Kidney (tissue), 14 donors: ENCODE measurements around the gene ST6GAL1. TPM values are rescaled to one million over a fixed set of nuclear protein-coding genes. Genes with fewer than 3 reads are reported as not detected.

Experiments
- DNase-seq, 5 donors: peaks; one replicate each; pipeline ENCODE4 v3.0.0-alpha.2; 2013 to 2020
- FAIRE-seq: peaks from 2 replicates; lab custom pipeline; 2012; peaks lifted over from hg19 to GRCh38; lab: Jason Lieb, UNC
- H3K27ac ChIP-seq, 2 donors: one replicate each; pipeline ENCODE4 v1.7.0; 2013; ENCODE audit warnings: low read depth in 2 of 2, low read length in 2 of 2, inconsistent platforms in 1 of 2
- H3K27me3 ChIP-seq: one replicate; pipeline ENCODE4 v1.7.1; 2013; ENCODE audit warnings: low read length, inconsistent platforms; ENCODE audit not compliant: control insufficient read depth, insufficient read depth
- H3K36me3 ChIP-seq, 3 donors: one replicate each; pipeline versions ENCODE4 v1.7.0 to v1.7.1; 2013; ENCODE audit warnings: low read length in 3 of 3, control low read depth in 1 of 3, inconsistent platforms in 1 of 3; ENCODE audit not compliant: insufficient read depth in 3 of 3, control insufficient read depth in 2 of 3
- H3K4me1 ChIP-seq, 3 donors: one replicate each; pipeline versions ENCODE4 v1.7.0 to v1.7.1; 2013; ENCODE audit warnings: low read length in 3 of 3, inconsistent platforms in 1 of 3, low read depth in 1 of 3; ENCODE audit not compliant: control insufficient read depth in 2 of 3, insufficient read depth in 2 of 3
- H3K4me3 ChIP-seq, 3 donors: one replicate each; pipeline versions ENCODE4 v1.7.0 to v1.8.1; 2013; ENCODE audit warnings: low read length in 3 of 3, control low read depth in 1 of 3, inconsistent platforms in 1 of 3
- H3K9ac ChIP-seq, 3 donors: one replicate each; pipeline versions ENCODE4 v1.7.0 to v1.7.1; 2013; ENCODE audit warnings: low read length in 3 of 3, control low read depth in 1 of 3, inconsistent platforms in 1 of 3
- H3K9me3 ChIP-seq, 3 donors: one replicate each; pipeline versions ENCODE4 v1.7.0 to v1.7.1; 2013; ENCODE audit warnings: low read length in 3 of 3, control low read depth in 1 of 3, inconsistent platforms in 1 of 3; ENCODE audit not compliant: control insufficient read depth in 2 of 3, insufficient read depth in 1 of 3
- CTCF ChIP-seq: IDR thresholded peaks from 3 replicates; pipeline ENCODE4 v1.5.1; 2012; ENCODE audit warnings: mild to moderate bottlenecking, moderate library complexity, borderline replicate concordance; ENCODE audit not compliant: insufficient read depth; ENCODE audit errors: extremely low read depth
- intact Hi-C: fragments of 100-400 bp; cut with DNase I; formaldehyde crosslinking; loops from one replicate; pipeline ENCODE4 v1.11.1; 2022
- polyA plus RNA-seq: library from polyadenylated mRNA; stranded (reverse); fragments of 350-450 nt; fragmentation: Illumina TruSeq; extraction: RNeasy Lipid Tissue Mini Kit (QIAGEN cat#74804); gene quantifications from one replicate; pipeline ENCODE4 v1.2.3, GENCODE V29; 2014; ENCODE audit warnings: low read depth, low replicate concordance; ENCODE audit not compliant: insufficient read depth
- total RNA-seq: library from RNA; stranded (reverse); fragmentation: NEBNext Ultra II Directional; extraction: Animal tissue kit (Norgen Biotek cat#: 25700); gene quantifications from one replicate; pipeline ENCODE4 v1.2.1, GENCODE V29; 2021
- donor health status: control.
- donor health status: control.
- donor health status: control.
- donor health status: control.
- donor health status: control.
- donor health status: DM: yes; HTN: yes; CAD: no.
- donor health status: Normal renal cell carcinoma (clear cell type).

The ST6GAL1 gene
- total and polyA plus RNA-seq, 2 donors from 2014 or later = 62.6 to 236 TPM

GRCh38 chr3:186994000-186994955 lies 64.0 kb downstream of the ST6GAL1 start:
- Histone ChIP-seq H3K36me3 (no peaks in the 10 kb centered on the region), H3K9me3 (no peaks in the 10 kb centered on the region), H3K27me3 (no peaks in the 10 kb centered on the region), H3K4me1 (peaks cover 0 to 12% (median 5%) of the 10 kb centered on the region in 3 donors), H3K4me3 (no peak overlapping the region), H3K9ac (no peak overlapping the region), H3K27ac (no peak overlapping the region)
- DNase-seq (peak in 1 of 5 donors; percentile 13), FAIRE-seq (no peak)
- intact Hi-C loops = no loop called here
- no peak for TF ChIP-seq CTCF

GRCh38 chr3:186996356-186996755 lies 66.0 kb downstream of the ST6GAL1 start:
- no peak overlapping the region for H3K4me3 ChIP-seq
- H3K9ac ChIP-seq = no peak overlapping the region
- no peak for FAIRE-seq
- no peaks in the 10 kb centered on the region for H3K9me3 ChIP-seq
- intact Hi-C loops = no loop called here
- H3K4me1 ChIP-seq = peaks cover 0 to 6% (median 0%) of the 10 kb centered on the region in 3 donors
- no peak overlapping the region for H3K27ac ChIP-seq
- no peak for TF ChIP-seq CTCF
- H3K27me3 ChIP-seq = no peaks in the 10 kb centered on the region
- no peaks in the 10 kb centered on the region for H3K36me3 ChIP-seq
- DNase-seq = no peak

- DNase-seq (no peak), FAIRE-seq (no peak)
- Histone ChIP-seq H3K27me3 (no peaks in the 10 kb centered on the region), H3K4me3 (no peak overlapping the region), H3K9ac (no peak overlapping the region), H3K4me1 (peaks cover 0 to 6% (median 0%) of the 10 kb centered on the region in 3 donors), H3K27ac (no peak overlapping the region), H3K9me3 (no peaks in the 10 kb centered on the region), H3K36me3 (no peaks in the 10 kb centered on the region)
- intact Hi-C loops = no loop called here
- no peak for TF ChIP-seq CTCF
These were observed 66.7 kb downstream of the ST6GAL1 start for GRCh38 chr3:186997061-186997460.
